Measurements from ENCODE around the gene KCNA10.

Gene KCNA10

DNA sequence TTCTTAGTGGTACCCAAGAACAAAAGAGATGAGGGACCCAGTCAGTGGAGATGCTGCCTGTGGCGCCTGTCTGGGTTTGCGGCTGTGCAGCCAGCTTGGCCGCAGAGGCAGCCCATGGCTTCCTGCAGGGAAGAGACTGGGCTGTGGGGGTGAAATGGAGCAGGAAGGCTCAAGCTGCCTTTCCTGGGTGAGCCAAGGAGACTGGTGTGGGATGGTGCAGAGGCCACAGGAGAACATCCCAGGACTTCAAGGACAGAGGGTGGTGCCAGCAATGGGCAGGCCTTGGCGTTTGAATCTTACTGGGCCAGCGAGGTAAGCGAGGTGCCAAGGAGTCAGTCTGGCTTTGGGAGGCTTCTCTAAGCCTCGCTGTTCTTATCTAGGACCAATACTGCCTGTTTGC lies 26.4 kb downstream of the KCNA10 start:
- Histone ChIP-seq H3K9me3 (ENCODE audit: control insufficient read depth, low read length) (no peaks in the 10 kb centered on the region), H4K91ac (ENCODE audit: low read length) (no peak overlapping the region), H2AFZ (ENCODE audit: low read depth, low read length) (no peak overlapping the region), H3K18ac (ENCODE audit: low read depth in 1 of 2, low read length in 2 of 2) (no peak overlapping the region), H3K14ac (ENCODE audit: low read length in 2 of 2) (no peak overlapping the region), H4K8ac (ENCODE audit: low read length) (no peak overlapping the region), H3K36me3 (ENCODE audit: control insufficient read depth in 1 of 2, insufficient read depth in 2 of 2, low read depth in 1 of 2, low read length in 2 of 2) (no peaks in the 10 kb centered on the region), H2BK15ac (ENCODE audit: low read depth, poor library complexity, severe bottlenecking) (no peak overlapping the region), H3K23ac (ENCODE audit: low read length in 2 of 2) (no peak overlapping the region), H2BK120ac (ENCODE audit: low read depth, low read length) (no peak overlapping the region), H2BK12ac (ENCODE audit: low read length in 2 of 2) (no peak overlapping the region), H3K4me2 (ENCODE audit: low read length, poor library complexity, severe bottlenecking) (no peak overlapping the region), H3K4me1 (ENCODE audit: control insufficient read depth, insufficient read depth, low read depth, low read length) (no peaks in the 10 kb centered on the region), H2BK5ac (ENCODE audit: low read depth, low read length, poor library complexity, severe bottlenecking) (no peak overlapping the region), H3K4me3 (ENCODE audit: insufficient read depth in 1 of 2, low read depth in 1 of 2, low read length in 2 of 2) (no peak overlapping the region), H2AK5ac (ENCODE audit: low read length, severe bottlenecking) (no peak overlapping the region), H3K27ac (ENCODE audit: low read length, poor library complexity, severe bottlenecking) (no peak overlapping the region), H3K27me3 (ENCODE audit: control insufficient read depth in 1 of 2, insufficient read depth in 1 of 2, low read length in 2 of 2) (peaks cover 6 to 29% of the 10 kb centered on the region in 2 experiments), H3K79me1 (replicated peaks; ENCODE audit: low read length, poor library complexity, severe bottlenecking) (no peaks in the 10 kb centered on the region), H3K9ac (ENCODE audit: low read length) (no peak overlapping the region), H3K4ac (ENCODE audit: low read depth in 1 of 2, low read length in 2 of 2) (no peak overlapping the region)
- WGBS = 85% methylated on average over 7 of the region's 7 CpGs
- no peak for DNase-seq

- Histone ChIP-seq H3K27me3 (ENCODE audit: control insufficient read depth in 1 of 2, insufficient read depth in 1 of 2, low read length in 2 of 2) (peaks cover 3 to 43% of the 10 kb centered on the region in 2 experiments), H2BK120ac (ENCODE audit: low read depth, low read length) (no peak overlapping the region), H2BK5ac (ENCODE audit: low read depth, low read length, poor library complexity, severe bottlenecking) (no peak overlapping the region), H3K14ac (ENCODE audit: low read length in 2 of 2) (no peak overlapping the region), H2BK12ac (ENCODE audit: low read length in 2 of 2) (no peak overlapping the region), H4K8ac (ENCODE audit: low read length) (no peak overlapping the region), H3K4me2 (ENCODE audit: low read length, poor library complexity, severe bottlenecking) (no peak overlapping the region), H3K27ac (ENCODE audit: low read length, poor library complexity, severe bottlenecking) (no peak overlapping the region), H3K9ac (ENCODE audit: low read length) (no peak overlapping the region), H3K18ac (ENCODE audit: low read depth in 1 of 2, low read length in 2 of 2) (no peak overlapping the region), H2BK15ac (ENCODE audit: low read depth, poor library complexity, severe bottlenecking) (no peak overlapping the region), H3K36me3 (ENCODE audit: control insufficient read depth in 1 of 2, insufficient read depth in 2 of 2, low read depth in 1 of 2, low read length in 2 of 2) (no peaks in the 10 kb centered on the region), H2AFZ (ENCODE audit: low read depth, low read length) (no peak overlapping the region), H3K4me1 (ENCODE audit: control insufficient read depth, insufficient read depth, low read depth, low read length) (no peaks in the 10 kb centered on the region), H3K79me1 (replicated peaks; ENCODE audit: low read length, poor library complexity, severe bottlenecking) (no peaks in the 10 kb centered on the region), H3K9me3 (ENCODE audit: control insufficient read depth, low read length) (no peaks in the 10 kb centered on the region), H3K4me3 (ENCODE audit: insufficient read depth in 1 of 2, low read depth in 1 of 2, low read length in 2 of 2) (no peak overlapping the region), H3K23ac (ENCODE audit: low read length in 2 of 2) (no peak overlapping the region), H2AK5ac (ENCODE audit: low read length, severe bottlenecking) (no peak overlapping the region), H4K91ac (ENCODE audit: low read length) (no peak overlapping the region), H3K4ac (ENCODE audit: low read depth in 1 of 2, low read length in 2 of 2) (no peak overlapping the region)
- WGBS = 82% methylated on average over 11 of the region's 11 CpGs
- DNase-seq = no peak
Measured at GRCh38 chr1:110490791-110491451, 28.1 kb downstream of the KCNA10 start.

- H3K27me3 ChIP-seq (ENCODE audit: control insufficient read depth in 1 of 2, insufficient read depth in 1 of 2, low read length in 2 of 2) = peaks cover 3 to 46% of the 10 kb centered on the region in 2 experiments
- H2AK5ac ChIP-seq (ENCODE audit: low read length, severe bottlenecking) = no peak overlapping the region
- H3K4me1 ChIP-seq (ENCODE audit: control insufficient read depth, insufficient read depth, low read depth, low read length) = no peaks in the 10 kb centered on the region
- no peak overlapping the region for H2BK5ac ChIP-seq (ENCODE audit: low read depth, low read length, poor library complexity, severe bottlenecking)
- H3K9ac ChIP-seq (ENCODE audit: low read length) = no peak overlapping the region
- DNase-seq = no peak
- no peak overlapping the region for H3K27ac ChIP-seq (ENCODE audit: low read length, poor library complexity, severe bottlenecking)
- no peak overlapping the region for H3K18ac ChIP-seq (ENCODE audit: low read depth in 1 of 2, low read length in 2 of 2)
- no peak overlapping the region for H3K4me2 ChIP-seq (ENCODE audit: low read length, poor library complexity, severe bottlenecking)
- no peak overlapping the region for H3K4ac ChIP-seq (ENCODE audit: low read depth in 1 of 2, low read length in 2 of 2)
- H4K91ac ChIP-seq (ENCODE audit: low read length) = no peak overlapping the region
- H3K4me3 ChIP-seq (ENCODE audit: insufficient read depth in 1 of 2, low read depth in 1 of 2, low read length in 2 of 2) = no peak overlapping the region
- no peak overlapping the region for H3K23ac ChIP-seq (ENCODE audit: low read length in 2 of 2)
- H3K79me1 ChIP-seq (replicated peaks; ENCODE audit: low read length, poor library complexity, severe bottlenecking) = no peaks in the 10 kb centered on the region
- no peak overlapping the region for H4K8ac ChIP-seq (ENCODE audit: low read length)
- H2BK15ac ChIP-seq (ENCODE audit: low read depth, poor library complexity, severe bottlenecking) = no peak overlapping the region
- no peak overlapping the region for H2BK12ac ChIP-seq (ENCODE audit: low read length in 2 of 2)
- H3K36me3 ChIP-seq (ENCODE audit: control insufficient read depth in 1 of 2, insufficient read depth in 2 of 2, low read depth in 1 of 2, low read length in 2 of 2) = no peaks in the 10 kb centered on the region
- no peaks in the 10 kb centered on the region for H3K9me3 ChIP-seq (ENCODE audit: control insufficient read depth, low read length)
- WGBS = 89% methylated on average over 12 of the region's 14 CpGs
- no peak overlapping the region for H2BK120ac ChIP-seq (ENCODE audit: low read depth, low read length)
- no peak overlapping the region for H2AFZ ChIP-seq (ENCODE audit: low read depth, low read length)
- H3K14ac ChIP-seq (ENCODE audit: low read length in 2 of 2) = no peak overlapping the region
Measured at GRCh38 chr1:110489973-110490542, 28.9 kb downstream of the KCNA10 start.

DNA sequence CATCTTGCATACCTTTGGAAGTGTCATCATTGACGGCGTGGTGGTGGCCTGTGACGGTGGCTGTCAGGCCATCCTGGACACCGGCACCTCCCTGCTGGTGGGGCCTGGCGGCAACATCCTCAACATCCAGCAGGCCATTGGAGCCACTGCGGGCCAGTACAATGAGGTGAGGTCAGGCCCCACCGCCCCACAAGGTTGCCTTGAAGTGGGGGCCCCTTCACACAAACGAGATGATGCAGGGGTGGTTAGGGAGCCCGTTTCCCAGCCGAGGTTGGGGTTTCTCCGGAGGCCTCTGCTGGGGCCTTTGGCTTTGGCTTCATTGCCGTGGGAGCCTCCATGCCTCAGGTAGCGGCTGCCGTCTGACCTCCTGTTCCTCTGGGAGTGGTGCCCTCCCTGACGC lies 29.6 kb downstream of the KCNA10 start:
- H2AFZ ChIP-seq (ENCODE audit: low read depth, low read length) = no peak overlapping the region
- WGBS = 91% methylated on average over 15 of the region's 15 CpGs
- H3K9me3 ChIP-seq (ENCODE audit: control insufficient read depth, low read length) = no peaks in the 10 kb centered on the region
- H3K4ac ChIP-seq (ENCODE audit: low read depth in 1 of 2, low read length in 2 of 2) = no peak overlapping the region
- no peak overlapping the region for H3K14ac ChIP-seq (ENCODE audit: low read length in 2 of 2)
- no peak overlapping the region for H3K9ac ChIP-seq (ENCODE audit: low read length)
- H3K4me1 ChIP-seq (ENCODE audit: control insufficient read depth, insufficient read depth, low read depth, low read length) = no peaks in the 10 kb centered on the region
- no peak overlapping the region for H2BK15ac ChIP-seq (ENCODE audit: low read depth, poor library complexity, severe bottlenecking)
- no peak overlapping the region for H4K8ac ChIP-seq (ENCODE audit: low read length)
- H2BK5ac ChIP-seq (ENCODE audit: low read depth, low read length, poor library complexity, severe bottlenecking) = no peak overlapping the region
- H3K36me3 ChIP-seq (ENCODE audit: control insufficient read depth in 1 of 2, insufficient read depth in 2 of 2, low read depth in 1 of 2, low read length in 2 of 2) = no peaks in the 10 kb centered on the region
- H3K4me2 ChIP-seq (ENCODE audit: low read length, poor library complexity, severe bottlenecking) = no peak overlapping the region
- no peaks in the 10 kb centered on the region for H3K79me1 ChIP-seq (replicated peaks; ENCODE audit: low read length, poor library complexity, severe bottlenecking)
- no peak overlapping the region for H3K23ac ChIP-seq (ENCODE audit: low read length in 2 of 2)
- no peak for DNase-seq
- H2AK5ac ChIP-seq (ENCODE audit: low read length, severe bottlenecking) = no peak overlapping the region
- no peak overlapping the region for H4K91ac ChIP-seq (ENCODE audit: low read length)
- H3K4me3 ChIP-seq (ENCODE audit: insufficient read depth in 1 of 2, low read depth in 1 of 2, low read length in 2 of 2) = no peak overlapping the region
- H3K27me3 ChIP-seq (ENCODE audit: control insufficient read depth in 1 of 2, insufficient read depth in 1 of 2, low read length in 2 of 2) = peaks cover 8 to 45% of the 10 kb centered on the region in 2 experiments
- H2BK12ac ChIP-seq (ENCODE audit: low read length in 2 of 2) = no peak overlapping the region
- H2BK120ac ChIP-seq (ENCODE audit: low read depth, low read length) = no peak overlapping the region
- H3K27ac ChIP-seq (ENCODE audit: low read length, poor library complexity, severe bottlenecking) = no peak overlapping the region
- no peak overlapping the region for H3K18ac ChIP-seq (ENCODE audit: low read depth in 1 of 2, low read length in 2 of 2)

All from mesenchymal stem cell (in vitro differentiated cells and primary cell).